ENCODE measurements around the gene ECM2.

ECM2 gene

DNA sequence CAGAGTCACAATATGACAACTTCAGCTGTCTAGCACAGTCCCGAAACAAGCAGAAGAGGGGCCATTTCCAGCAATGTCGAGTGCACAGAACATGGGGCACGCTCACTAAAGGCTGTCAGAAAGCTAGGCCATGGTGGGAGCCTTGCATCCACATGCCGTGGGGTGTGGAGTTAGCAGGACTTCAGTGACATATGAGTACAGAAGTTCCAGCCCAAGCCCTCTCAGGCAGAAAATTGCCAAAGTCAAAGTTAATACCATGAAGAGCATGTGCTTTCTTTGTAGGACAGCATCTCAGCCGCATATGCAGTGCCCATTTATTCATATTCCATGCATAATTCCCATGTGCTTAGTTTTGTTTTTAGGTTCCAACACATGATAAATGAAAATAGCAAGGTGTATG, 26.7 kb downstream of the ECM2 start:
- no peak overlapping the region for H3K4me3 ChIP-seq (ENCODE audit: low read depth, low read length)
- no peak for DNase-seq (ENCODE audit: low read depth)
- TF ChIP-seq, protein P1, sequence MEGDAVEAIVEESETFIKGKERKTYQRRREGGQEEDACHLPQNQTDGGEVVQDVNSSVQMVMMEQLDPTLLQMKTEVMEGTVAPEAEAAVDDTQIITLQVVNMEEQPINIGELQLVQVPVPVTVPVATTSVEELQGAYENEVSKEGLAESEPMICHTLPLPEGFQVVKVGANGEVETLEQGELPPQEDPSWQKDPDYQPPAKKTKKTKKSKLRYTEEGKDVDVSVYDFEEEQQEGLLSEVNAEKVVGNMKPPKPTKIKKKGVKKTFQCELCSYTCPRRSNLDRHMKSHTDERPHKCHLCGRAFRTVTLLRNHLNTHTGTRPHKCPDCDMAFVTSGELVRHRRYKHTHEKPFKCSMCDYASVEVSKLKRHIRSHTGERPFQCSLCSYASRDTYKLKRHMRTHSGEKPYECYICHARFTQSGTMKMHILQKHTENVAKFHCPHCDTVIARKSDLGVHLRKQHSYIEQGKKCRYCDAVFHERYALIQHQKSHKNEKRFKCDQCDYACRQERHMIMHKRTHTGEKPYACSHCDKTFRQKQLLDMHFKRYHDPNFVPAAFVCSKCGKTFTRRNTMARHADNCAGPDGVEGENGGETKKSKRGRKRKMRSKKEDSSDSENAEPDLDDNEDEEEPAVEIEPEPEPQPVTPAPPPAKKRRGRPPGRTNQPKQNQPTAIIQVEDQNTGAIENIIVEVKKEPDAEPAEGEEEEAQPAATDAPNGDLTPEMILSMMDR (IDR thresholded peaks at IDR 0.05; ENCODE audit: insufficient read depth, low read depth, low read length, missing control alignments) = no peak

DNA sequence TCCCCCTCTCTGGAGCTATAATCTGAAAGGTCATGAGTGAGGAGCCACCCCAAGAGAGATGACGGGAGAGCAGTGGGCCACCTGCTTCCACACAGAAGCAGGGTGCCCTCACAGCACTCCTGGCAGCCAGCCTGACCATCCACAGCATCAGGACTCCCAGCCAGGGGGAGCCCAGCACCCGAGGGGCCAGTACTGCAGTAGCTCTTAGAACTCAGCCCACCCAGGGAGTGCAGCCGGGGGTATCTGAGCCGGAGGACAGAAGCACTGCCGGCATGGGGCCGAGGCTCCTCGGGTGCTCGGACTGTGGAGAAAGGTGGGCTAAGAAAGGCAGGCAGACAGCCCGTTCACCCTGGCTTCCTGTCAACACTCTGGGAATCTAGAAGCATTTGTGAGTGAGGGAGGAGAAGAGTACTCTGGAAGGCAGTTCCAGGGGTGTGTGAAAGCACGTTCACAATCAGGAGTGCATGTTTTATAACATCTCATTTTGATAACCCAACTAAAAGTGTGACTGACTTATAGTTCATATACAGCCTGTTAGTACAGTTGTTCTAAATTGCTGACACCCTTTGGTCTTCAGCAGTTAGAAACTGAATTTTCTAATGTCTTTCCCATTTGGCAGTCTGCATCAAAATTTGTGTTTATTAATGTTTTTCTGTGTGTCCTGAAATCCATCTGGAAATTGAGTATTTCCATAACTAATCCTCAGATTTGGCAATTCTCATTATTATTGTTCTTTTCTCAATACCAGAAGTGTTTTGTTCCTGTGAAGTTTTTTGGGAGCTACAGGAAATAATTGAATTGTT, 27.6 kb downstream of the ECM2 start:
- TF ChIP-seq, protein P1 (IDR thresholded peaks at IDR 0.05; ENCODE audit: insufficient read depth, low read depth, low read length, missing control alignments) = no peak
- no peak for DNase-seq (ENCODE audit: low read depth)
- H3K4me3 ChIP-seq (ENCODE audit: low read depth, low read length) = no peak overlapping the region

DNA sequence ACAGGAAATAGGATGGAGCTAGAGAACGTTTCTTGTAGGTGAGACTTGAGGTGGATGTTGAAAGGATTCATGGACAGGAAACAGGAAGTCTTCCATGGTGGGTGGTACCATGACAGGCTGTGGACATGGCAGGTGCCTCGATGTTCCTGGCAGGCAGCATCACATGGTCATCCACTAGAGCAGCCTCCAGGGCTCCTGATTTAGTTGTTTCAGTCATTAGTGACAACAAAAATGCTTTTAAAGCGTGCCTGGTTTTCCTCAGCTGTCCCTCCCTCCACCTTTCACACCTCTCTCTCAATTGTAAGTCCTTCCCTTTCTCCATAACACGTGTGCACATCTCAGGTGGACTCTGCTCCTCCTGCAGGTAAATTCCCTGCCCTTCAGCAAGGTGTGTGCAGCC, 28.3 kb downstream of the ECM2 start:
- no peak for DNase-seq (ENCODE audit: low read depth)
- H3K4me3 ChIP-seq (ENCODE audit: low read depth, low read length) = no peak overlapping the region
- TF ChIP-seq, protein P1 (IDR thresholded peaks at IDR 0.05; ENCODE audit: insufficient read depth, low read depth, low read length, missing control alignments) = no peak

DNA sequence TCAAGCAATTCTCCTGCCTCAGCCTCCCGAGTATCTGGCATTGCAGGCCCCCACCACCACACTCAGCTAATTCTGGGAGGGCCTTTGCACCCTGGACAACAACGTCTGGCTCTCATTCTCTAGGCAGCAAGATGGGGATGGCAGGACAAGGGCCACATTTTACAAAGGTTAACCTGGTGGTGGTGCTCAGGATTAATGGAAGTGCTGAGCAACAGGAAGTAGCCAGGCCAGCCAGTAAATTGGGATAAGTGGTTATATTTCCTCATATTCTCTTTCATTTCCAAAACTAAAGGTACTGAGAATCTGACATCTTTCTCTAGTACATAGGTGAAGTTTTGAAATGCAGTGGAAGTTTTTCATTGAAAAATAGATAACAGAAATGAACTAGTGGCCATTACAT, 28.8 kb downstream of the ECM2 start:
- no peak for DNase-seq (ENCODE audit: low read depth)
- no peak overlapping the region for H3K4me3 ChIP-seq (ENCODE audit: low read depth, low read length)
- TF ChIP-seq, protein P1 (IDR thresholded peaks at IDR 0.05; ENCODE audit: insufficient read depth, low read depth, low read length, missing control alignments) = no peak

- DNase-seq (ENCODE audit: low read depth) = no peak
- H3K4me3 ChIP-seq (ENCODE audit: low read depth, low read length) = no peak overlapping the region
- TF ChIP-seq, protein P1 (IDR thresholded peaks at IDR 0.05; ENCODE audit: insufficient read depth, low read depth, low read length, missing control alignments) = no peak
These were observed 29.5 kb downstream of the ECM2 start for GRCh38 chr9:92506184-92506857.

- no peak overlapping the region for H3K4me3 ChIP-seq (ENCODE audit: low read depth, low read length)
- TF ChIP-seq, protein P1 (IDR thresholded peaks at IDR 0.05; ENCODE audit: insufficient read depth, low read depth, low read length, missing control alignments) = no peak
- DNase-seq (ENCODE audit: low read depth) = no peak
These were observed 30.9 kb downstream of the ECM2 start for GRCh38 chr9:92504881-92505280.
